H9 (cell line): ENCODE data around the gene MAP2K2. TPM values are rescaled to one million over a fixed set of nuclear protein-coding genes. Genes with fewer than 3 reads are reported as not detected.
A peak's percentile ranks its signal among the peaks of the same experiment; 100 is the strongest.

Experiments
- DNase-seq: peaks from one replicate; pipeline ENCODE4 v3.0.0-alpha.2; 2017
- H2AFZ ChIP-seq: one replicate; pipeline ENCODE4 v1.6.1; 2013; ENCODE audit warnings: mild to moderate bottlenecking, low read length, control low read depth, moderate library complexity
- H2AK5ac ChIP-seq: 2 replicates; pipeline ENCODE4 v1.6.1; 2013; ENCODE audit warnings: low read length, control low read depth, mixed read lengths; ENCODE audit not compliant: insufficient read length
- H2BK120ac ChIP-seq: one replicate; pipeline ENCODE4 v1.6.1; 2013; ENCODE audit warnings: low read depth, mild to moderate bottlenecking, low read length, control low read depth, inconsistent platforms; ENCODE audit not compliant: poor library complexity, severe bottlenecking
- H2BK12ac ChIP-seq: 2 replicates; pipeline ENCODE4 v1.6.1; 2013; ENCODE audit warnings: low read length, control low read depth, mixed read lengths, low read depth; ENCODE audit not compliant: insufficient read length
- H2BK15ac ChIP-seq: 2 replicates; pipeline ENCODE4 v1.6.1; 2013; ENCODE audit warnings: low read depth, low read length, control low read depth
- H2BK20ac ChIP-seq: one replicate; pipeline ENCODE4 v1.6.1; 2013; ENCODE audit warnings: low read depth, mild to moderate bottlenecking, low read length, control low read depth, inconsistent platforms; ENCODE audit not compliant: poor library complexity, severe bottlenecking
- H2BK5ac ChIP-seq: 2 replicates; pipeline ENCODE4 v1.6.1; 2013; ENCODE audit warnings: low read length, control low read depth, mixed read lengths; ENCODE audit not compliant: insufficient read length
- H3K14ac ChIP-seq: 2 replicates; pipeline ENCODE4 v1.6.1; 2013; ENCODE audit warnings: low read length, control low read depth; ENCODE audit not compliant: insufficient read depth
- H3K18ac ChIP-seq: 2 replicates; pipeline ENCODE4 v1.6.1; 2013; ENCODE audit warnings: low read depth, mild to moderate bottlenecking, mixed read lengths, low read length, control low read depth; ENCODE audit not compliant: insufficient read length
- H3K23ac ChIP-seq: 2 replicates; pipeline ENCODE4 v1.6.1; 2013; ENCODE audit warnings: low read length, control low read depth, mixed read lengths, low read depth; ENCODE audit not compliant: insufficient read length
- H3K23me2 ChIP-seq: 2 replicates; pipeline ENCODE4 v1.6.1; 2013; ENCODE audit warnings: low read depth, mild to moderate bottlenecking, mixed read lengths, low read length, control low read depth; ENCODE audit not compliant: insufficient read length, poor library complexity, severe bottlenecking
- H3K27ac ChIP-seq: 2 replicates; pipeline ENCODE4 v1.5.1; 2013; ENCODE audit warnings: low read length, control low read depth, mixed read lengths, low read depth; ENCODE audit not compliant: insufficient read length
- H3K27me3 ChIP-seq: 2 replicates; pipeline ENCODE4 v1.6.1; 2013; ENCODE audit warnings: low read length, control low read depth, inconsistent platforms; ENCODE audit not compliant: insufficient read depth
- H3K4ac ChIP-seq: 2 replicates; pipeline ENCODE4 v1.6.1; 2013; ENCODE audit warnings: low read depth, mild to moderate bottlenecking, control low read depth, inconsistent platforms, low read length, moderate library complexity
- H3K4me1 ChIP-seq: 2 replicates; pipeline ENCODE4 v1.6.1; 2013; ENCODE audit warnings: low read length, control low read depth, inconsistent platforms; ENCODE audit not compliant: insufficient read depth
- H3K4me2 ChIP-seq: 2 replicates; pipeline ENCODE4 v1.6.1; 2013; ENCODE audit warnings: low read length, control low read depth, mixed read lengths; ENCODE audit not compliant: insufficient read length, insufficient read depth
- H3K56ac ChIP-seq: 2 replicates; pipeline ENCODE4 v1.6.1; 2013; ENCODE audit warnings: low read depth, mild to moderate bottlenecking, mixed read lengths, low read length, control low read depth; ENCODE audit not compliant: insufficient read length
- H3K79me1 ChIP-seq: 2 replicates; pipeline ENCODE4 v1.6.1; 2013; ENCODE audit warnings: low read depth, mild to moderate bottlenecking, moderate library complexity, low read length, control low read depth, inconsistent platforms; ENCODE audit not compliant: insufficient read depth, poor library complexity, severe bottlenecking
- H3K79me2 ChIP-seq: 2 replicates; pipeline ENCODE4 v1.6.1; 2013; ENCODE audit warnings: low read length, control low read depth, inconsistent platforms; ENCODE audit not compliant: insufficient read depth
- H3K9ac ChIP-seq: 2 replicates; pipeline ENCODE4 v1.6.1; 2013; ENCODE audit warnings: low read length, control low read depth, mixed read lengths; ENCODE audit not compliant: insufficient read length; ENCODE audit errors: extremely low read depth
- H3K9me3 ChIP-seq: one replicate; pipeline ENCODE4 v1.6.1; 2013; ENCODE audit warnings: low read depth, low read length, inconsistent platforms; ENCODE audit not compliant: control insufficient read depth
- H3T11ph ChIP-seq: one replicate; pipeline ENCODE4 v1.6.1; 2013; ENCODE audit warnings: mild to moderate bottlenecking, low read length, control low read depth, inconsistent platforms
- H4K20me1 ChIP-seq: one replicate; pipeline ENCODE4 v1.6.1; 2013; ENCODE audit not compliant: control insufficient read depth, insufficient read length, insufficient read depth
- H4K5ac ChIP-seq: 2 replicates; pipeline ENCODE4 v1.6.1; 2013; ENCODE audit warnings: low read depth, mild to moderate bottlenecking, mixed read lengths, low read length, control low read depth; ENCODE audit not compliant: insufficient read length
- H4K8ac ChIP-seq: replicated peaks from 2 replicates; pipeline ENCODE4 v1.6.1; 2013; ENCODE audit warnings: low read length, control low read depth, mixed read lengths, low read depth; ENCODE audit not compliant: insufficient read length
- H4K91ac ChIP-seq: 2 replicates; pipeline ENCODE4 v1.6.1; 2013; ENCODE audit warnings: low read depth, mild to moderate bottlenecking, moderate library complexity, mixed read lengths, low read length, control low read depth; ENCODE audit not compliant: insufficient read length
- H3K27ac Mint-ChIP-seq, 3 experiments: 2 replicates in 2 of 3; 3 replicates in 1 of 3; pipeline ENCODE4 v1.8.0; 2020 to 2021; ENCODE audit warnings: mixed read lengths in 3 of 3, mild to moderate bottlenecking in 1 of 3, moderate library complexity in 1 of 3
- H3K27me3 Mint-ChIP-seq: 2 replicates; pipeline ENCODE4 v1.8.0; 2021; ENCODE audit warnings: low read depth, mild to moderate bottlenecking, moderate library complexity, mixed read lengths
- H3K36me3 Mint-ChIP-seq, 3 experiments: 2 replicates in 2 of 3; 3 replicates in 1 of 3; pipeline ENCODE4 v1.8.0; 2020 to 2021; ENCODE audit warnings: low read depth in 3 of 3, mixed read lengths in 3 of 3; ENCODE audit not compliant: insufficient read depth in 1 of 3
- H3K4me1 Mint-ChIP-seq, 2 experiments: 2 replicates each; pipeline ENCODE4 v1.8.0; 2020; ENCODE audit warnings: mixed read lengths in 2 of 2
- H3K4me3 Mint-ChIP-seq, 2 experiments: 2 replicates in 1 of 2; 3 replicates in 1 of 2; pipeline ENCODE4 v1.8.0; 2020 to 2021; ENCODE audit warnings: mild to moderate bottlenecking in 2 of 2, mixed read lengths in 2 of 2, moderate library complexity in 1 of 2
- H3K9me3 Mint-ChIP-seq, 2 experiments: 2 replicates in 1 of 2; 3 replicates in 1 of 2; pipeline ENCODE4 v1.8.0; 2020; ENCODE audit warnings: mild to moderate bottlenecking in 2 of 2, mixed read lengths in 2 of 2, moderate library complexity in 1 of 2
- CTCF ChIP-seq: fragments of 200-600 bp; sonication (generic); conservative IDR thresholded peaks from 3 replicates; pipeline ENCODE4 v1.8.0; 2021; ENCODE audit warnings: antibody characterized with exemption, mild to moderate bottlenecking
- WGBS: extraction: QIAGEN DNeasy Blood & Tissue Kit; methylation state at CpG from one replicate; pipeline ENCODE4 v1.1.7; 2013; ENCODE audit warnings: missing lambda C conversion rate, low lambda C conversion rate, mixed read lengths; ENCODE audit not compliant: insufficient read length; ENCODE audit errors: extremely low coverage; 5-methylcytosine and 5-hydroxymethylcytosine counted together
- total RNA-seq: library from RNA; stranded (reverse); gene quantifications from 2 replicates; pipeline ENCODE4 v1.2.1, GENCODE V29; 2021

MAP2K2 gene
- total RNA-seq, 1 experiment from 2014 or later: 167 TPM

GRCh38 chr19:4046362-4046691, 77.6 kb downstream of the MAP2K2 start:
- Histone ChIP-seq H3K4me1 (no peaks in the 10 kb centered on the region), H2BK15ac (no peak overlapping the region), H3K79me2 (peaks cover 3% of the 10 kb centered on the region; the same call in 1 of the 2 replicates)

More at GRCh38 chr19:4046362-4046691, 77.6 kb downstream of the MAP2K2 start:
- Histone ChIP-seq H4K91ac (no peak overlapping the region), H3K27me3 (no peaks in the 10 kb centered on the region), H3K56ac (no peak overlapping the region), H3K9me3 (no peaks in the 10 kb centered on the region), H3K23me2 (no peaks in the 10 kb centered on the region), H2AFZ (no peak overlapping the region), H3K79me1 (no peaks in the 10 kb centered on the region), H3K23ac (no peak overlapping the region), H4K20me1 (no peaks in the 10 kb centered on the region), H4K5ac (no peak overlapping the region), H3K18ac (no peak overlapping the region), H2BK120ac (no peak overlapping the region), H4K8ac (no peak overlapping the region), H3K14ac (no peak overlapping the region), H3T11ph (no peak overlapping the region), H3K4me2 (no peak overlapping the region), H2BK20ac (no peak overlapping the region), H2BK12ac (no peak overlapping the region), H2AK5ac (no peak overlapping the region), H3K4ac (no peak overlapping the region), H3K9ac (no peak overlapping the region), H2BK5ac (no peak overlapping the region), H3K27ac (no peak overlapping the region)
- Mint-ChIP-seq H3K27me3 (no peaks in the 10 kb centered on the region), H3K36me3 (peaks cover 12 to 31% (median 30%) of the 10 kb centered on the region in 3 experiments; a peak in 6 of 7 replicates), H3K27ac (peak overlapping the region in 1 of 3 experiments; percentile 89; a peak in 2 of 7 replicates), H3K9me3 (no peaks in the 10 kb centered on the region; a peak in 1 of 5 replicates), H3K4me1 (peaks cover 0 to 14% of the 10 kb centered on the region in 2 experiments; a peak in 3 of 4 replicates), H3K4me3 (no peak overlapping the region)
- TF ChIP-seq CTCF: no peak
- no peak for DNase-seq
- no CpG with 5 or more reads among the region's 7 CpGs for WGBS
